Chondrocyte (in vitro differentiated cells): ENCODE measurements around the gene MYO5B. TPM values are rescaled to one million over a fixed set of nuclear protein-coding genes. Genes with fewer than 3 reads are reported as not detected.

Experiments
- DNase-seq: peaks from one replicate; pipeline ENCODE4 v3.0.0; 2021; ENCODE audit warnings: mixed read lengths, low spot score
- H3K27ac Mint-ChIP-seq: one replicate; pipeline ENCODE4 v1.8.0; 2021; ENCODE audit warnings: mild to moderate bottlenecking, moderate library complexity, mixed read lengths; ENCODE audit not compliant: unreplicated experiment
- H3K27me3 Mint-ChIP-seq: 2 replicates; pipeline ENCODE4 v1.8.0; 2021; ENCODE audit warnings: low read depth, mixed read lengths
- H3K36me3 Mint-ChIP-seq: 2 replicates; pipeline ENCODE4 v1.8.0; 2021; ENCODE audit warnings: low read depth, mixed read lengths
- H3K4me1 Mint-ChIP-seq: 2 replicates; pipeline ENCODE4 v1.8.0; 2021; ENCODE audit warnings: low read depth, mild to moderate bottlenecking, mixed read lengths
- H3K4me3 Mint-ChIP-seq: one replicate; pipeline ENCODE4 v1.8.0; 2021; ENCODE audit warnings: mild to moderate bottlenecking, moderate library complexity, mixed read lengths; ENCODE audit not compliant: unreplicated experiment
- H3K9me3 Mint-ChIP-seq: 2 replicates; pipeline ENCODE4 v1.8.0; 2021; ENCODE audit warnings: low read depth, mixed read lengths
- total RNA-seq: library from RNA; stranded (reverse); gene quantifications from 3 replicates; pipeline ENCODE4 v1.2.1, GENCODE V29; 2021
- TF ChIP-seq, protein P1 (sequence below): fragments of 200-600 bp; sonication (generic); IDR thresholded peaks from 2 replicates; pipeline ENCODE4 v1.5.0; 2021; ENCODE audit warnings: antibody characterized with exemption, mild to moderate bottlenecking, moderate library complexity

MYO5B gene
- total RNA-seq, 1 donor from 2014 or later = 0.97 TPM

DNA sequence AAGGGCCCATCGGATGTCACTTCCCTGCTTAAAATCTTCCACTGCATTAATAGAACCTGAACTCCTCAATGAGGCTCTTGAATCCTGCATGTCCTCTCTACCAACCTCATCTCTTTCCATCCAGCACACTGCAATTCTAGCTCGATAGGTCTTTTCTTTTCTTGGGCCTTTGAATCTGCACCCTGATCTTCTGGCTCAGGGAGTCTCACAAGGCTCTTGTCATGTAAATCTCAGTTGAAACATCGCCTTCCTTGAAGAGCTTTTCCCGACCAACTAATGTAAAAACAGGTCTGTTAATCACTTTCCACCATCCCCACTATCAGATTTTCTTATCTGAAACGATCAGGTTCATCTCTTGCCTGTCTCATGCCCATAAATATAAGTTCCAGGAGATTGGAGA, 120.5 kb downstream of the MYO5B start:
- DNase-seq = no peak
- Mint-ChIP-seq H3K36me3 (no peaks in the 10 kb centered on the region), H3K9me3 (no peaks in the 10 kb centered on the region), H3K4me3 (no peak overlapping the region), H3K27me3 (peaks cover 32% of the 10 kb centered on the region), H3K4me1 (peaks cover 8% of the 10 kb centered on the region), H3K27ac (no peak overlapping the region)
- TF ChIP-seq, protein P1, sequence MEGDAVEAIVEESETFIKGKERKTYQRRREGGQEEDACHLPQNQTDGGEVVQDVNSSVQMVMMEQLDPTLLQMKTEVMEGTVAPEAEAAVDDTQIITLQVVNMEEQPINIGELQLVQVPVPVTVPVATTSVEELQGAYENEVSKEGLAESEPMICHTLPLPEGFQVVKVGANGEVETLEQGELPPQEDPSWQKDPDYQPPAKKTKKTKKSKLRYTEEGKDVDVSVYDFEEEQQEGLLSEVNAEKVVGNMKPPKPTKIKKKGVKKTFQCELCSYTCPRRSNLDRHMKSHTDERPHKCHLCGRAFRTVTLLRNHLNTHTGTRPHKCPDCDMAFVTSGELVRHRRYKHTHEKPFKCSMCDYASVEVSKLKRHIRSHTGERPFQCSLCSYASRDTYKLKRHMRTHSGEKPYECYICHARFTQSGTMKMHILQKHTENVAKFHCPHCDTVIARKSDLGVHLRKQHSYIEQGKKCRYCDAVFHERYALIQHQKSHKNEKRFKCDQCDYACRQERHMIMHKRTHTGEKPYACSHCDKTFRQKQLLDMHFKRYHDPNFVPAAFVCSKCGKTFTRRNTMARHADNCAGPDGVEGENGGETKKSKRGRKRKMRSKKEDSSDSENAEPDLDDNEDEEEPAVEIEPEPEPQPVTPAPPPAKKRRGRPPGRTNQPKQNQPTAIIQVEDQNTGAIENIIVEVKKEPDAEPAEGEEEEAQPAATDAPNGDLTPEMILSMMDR = no peak

DNA sequence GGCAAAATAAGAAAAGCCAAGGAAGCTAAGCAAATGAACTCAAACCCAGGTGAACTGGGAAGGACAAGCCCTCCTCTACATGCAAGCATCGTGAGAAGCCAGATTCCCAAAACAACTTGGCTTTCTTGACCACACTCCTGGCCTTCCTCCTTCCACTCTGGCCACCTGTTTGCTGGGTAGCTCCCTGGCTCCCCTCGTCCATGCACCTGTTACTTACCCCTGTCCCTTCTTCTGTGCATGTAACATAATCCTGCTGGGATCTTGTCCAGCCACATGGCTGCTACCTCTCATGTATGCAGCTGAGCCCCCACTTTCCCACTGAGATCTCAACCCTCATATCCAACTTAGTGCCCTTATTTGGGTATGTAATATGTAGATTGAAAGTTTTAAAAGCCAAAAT, 121.6 kb downstream of the MYO5B start:
- Mint-ChIP-seq H3K9me3 (no peaks in the 10 kb centered on the region), H3K27ac (no peak overlapping the region), H3K4me3 (no peak overlapping the region), H3K27me3 (peaks cover 21% of the 10 kb centered on the region), H3K36me3 (no peaks in the 10 kb centered on the region), H3K4me1 (peaks cover 7% of the 10 kb centered on the region)
- TF ChIP-seq, protein P1 = no peak
- no peak for DNase-seq

DNA sequence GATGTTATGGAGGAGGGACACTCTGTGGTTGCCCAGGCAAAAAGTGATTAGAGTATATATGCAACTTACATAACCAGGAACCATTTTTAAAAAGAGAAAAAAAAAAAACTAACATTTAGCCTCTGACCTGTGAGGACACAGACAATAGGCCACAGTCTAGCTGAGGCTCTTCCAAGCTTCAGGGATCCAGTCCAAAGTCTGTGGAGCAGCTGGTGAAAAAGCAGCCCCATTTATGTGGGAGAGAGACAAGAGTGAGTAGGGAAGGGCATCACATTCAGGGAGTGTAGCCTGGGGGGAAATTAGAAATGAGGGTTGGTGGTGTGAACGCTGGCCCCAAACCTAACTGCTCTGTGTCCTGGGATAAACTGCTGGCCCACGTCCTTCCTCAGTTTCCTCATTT, 122.8 kb downstream of the MYO5B start:
- no peak for DNase-seq
- Mint-ChIP-seq H3K9me3 (no peaks in the 10 kb centered on the region), H3K4me1 (peaks cover 7% of the 10 kb centered on the region), H3K4me3 (no peak overlapping the region), H3K27ac (no peak overlapping the region), H3K27me3 (peaks cover 21% of the 10 kb centered on the region), H3K36me3 (no peaks in the 10 kb centered on the region)
- TF ChIP-seq, protein P1 = no peak

DNA sequence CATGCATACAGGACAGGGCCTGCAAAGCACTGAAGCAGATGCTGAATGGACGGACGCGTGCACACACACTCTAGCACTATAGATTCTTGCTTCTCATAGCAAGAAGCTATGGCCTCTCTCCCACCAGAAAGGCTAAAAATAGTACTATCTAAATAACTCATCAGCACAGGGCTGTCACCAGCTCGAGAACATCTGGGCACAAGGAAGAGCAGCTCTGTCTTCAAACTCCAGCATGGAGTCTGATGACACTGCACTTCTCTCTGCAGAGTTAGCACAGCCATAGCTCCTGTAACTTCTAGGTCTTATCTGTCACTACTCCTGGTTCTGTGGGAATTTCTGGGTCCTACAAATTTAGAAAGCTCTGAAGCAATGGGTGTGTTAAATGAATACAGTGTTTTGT, 123.5 kb downstream of the MYO5B start:
- TF ChIP-seq, protein P1 = no peak
- Mint-ChIP-seq H3K4me1 (peaks cover 7% of the 10 kb centered on the region), H3K9me3 (no peaks in the 10 kb centered on the region), H3K36me3 (no peaks in the 10 kb centered on the region), H3K4me3 (no peak overlapping the region), H3K27ac (no peak overlapping the region), H3K27me3 (peaks cover 25% of the 10 kb centered on the region)
- DNase-seq = no peak

DNA sequence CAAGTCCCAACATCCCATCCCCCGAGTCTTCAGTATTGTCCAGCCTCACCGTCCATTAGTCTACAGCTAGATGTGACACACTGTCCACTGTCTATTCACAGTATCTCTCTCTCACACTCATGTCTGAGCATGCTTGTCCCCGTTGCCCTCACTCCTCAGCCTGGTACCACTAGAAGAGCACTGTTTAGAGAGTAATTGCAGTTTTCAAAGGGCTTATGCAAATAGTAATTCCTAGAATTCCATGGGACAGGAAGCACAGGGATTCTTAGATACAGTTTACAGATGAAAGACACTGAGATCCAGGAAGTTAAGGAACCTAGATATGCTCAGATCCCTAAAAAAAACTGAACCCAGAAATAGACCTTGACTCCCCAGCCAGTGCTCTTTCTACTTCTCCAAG, 125.5 kb downstream of the MYO5B start:
- no peak overlapping the region for H3K27ac Mint-ChIP-seq
- no peak overlapping the region for H3K4me3 Mint-ChIP-seq
- H3K4me1 Mint-ChIP-seq = peaks cover 7% of the 10 kb centered on the region
- H3K36me3 Mint-ChIP-seq = no peaks in the 10 kb centered on the region
- H3K9me3 Mint-ChIP-seq = no peaks in the 10 kb centered on the region
- peaks cover 32% of the 10 kb centered on the region for H3K27me3 Mint-ChIP-seq
- no peak for DNase-seq
- TF ChIP-seq, protein P1 = no peak
